Tibial nerve (tissue), 4 donors: ENCODE measurements around the gene MRPS16. TPM values are rescaled to one million over a fixed set of nuclear protein-coding genes. Genes with fewer than 3 reads are reported as not detected.

Source experiments
- DNase-seq, 2 donors: peaks; one replicate each; pipeline ENCODE4 v3.0.0-alpha.2; 2019; ENCODE audit warnings: low spot score in 2 of 2
- H3K27ac ChIP-seq, 4 donors: fragments of 200-600 bp; sonication (generic) in 3 of 4; one replicate each; pipeline ENCODE4 v1.5.1; 2017 to 2019; ENCODE audit warnings: mild to moderate bottlenecking in 1 of 4
- H3K27me3 ChIP-seq, 2 donors: fragments of 200-600 bp; sonication (generic) in 1 of 2; one replicate each; pipeline versions ENCODE4 v1.5.1 to v1.6.0; 2017 to 2019
- H3K36me3 ChIP-seq, 3 donors: fragments of 200-600 bp; sonication (generic); one replicate each; pipeline ENCODE4 v1.5.1; 2018 to 2019
- H3K4me1 ChIP-seq, 4 donors: fragments of 200-600 bp; sonication (generic) in 3 of 4; one replicate each; pipeline ENCODE4 v1.5.1; 2017 to 2019
- H3K4me3 ChIP-seq, 4 donors: fragments of 200-600 bp; sonication (generic) in 3 of 4; one replicate each; pipeline ENCODE4 v1.5.1; 2017 to 2019; ENCODE audit warnings: mild to moderate bottlenecking in 1 of 4, moderate library complexity in 1 of 4
- H3K9me3 ChIP-seq, 4 donors: fragments of 200-600 bp; sonication (generic) in 3 of 4; one replicate each; pipeline ENCODE4 v1.5.1; 2017 to 2019
- EP300 ChIP-seq, 2 donors: sonication (generic); formaldehyde crosslinking; IDR thresholded peaks; one replicate each; pipeline ENCODE4 v1.6.1; 2017; ENCODE audit warnings: antibody characterized with exemption in 2 of 2, mild to moderate bottlenecking in 1 of 2
- POLR2A ChIP-seq, 2 donors: fragments of 450-650 bp; IDR thresholded peaks; one replicate each; pipeline ENCODE4 v1.6.1; 2017; ENCODE audit warnings: antibody characterized with exemption in 2 of 2, mild to moderate bottlenecking in 2 of 2, moderate library complexity in 2 of 2
- WGBS, 2 donors: methylation state at CpG; one replicate each; pipeline ENCODE4 v1.1.5; 2018; 5-methylcytosine and 5-hydroxymethylcytosine counted together
- total RNA-seq, 4 donors: library from RNA; depleted of rRNA; stranded (reverse); fragments of >200 nt; gene quantifications; one replicate each; pipeline ENCODE4 v1.1.0, GENCODE V29; 2016
- TF ChIP-seq, protein P1 (sequence below), 5 experiments: fragments of 200-600 bp in 3 of 5; fragments of 450-650 bp in 2 of 5; sonication (generic) in 3 of 5; IDR thresholded peaks; one replicate each; pipeline ENCODE4 v1.5.1; 2016 to 2019; ENCODE audit warnings: antibody characterized with exemption in 5 of 5, mild to moderate bottlenecking in 3 of 5, moderate library complexity in 2 of 5

The MRPS16 gene
- total RNA-seq, 4 donors from 2014 or later, result 32.0 to 34.7 (median 34.2) TPM

DNA sequence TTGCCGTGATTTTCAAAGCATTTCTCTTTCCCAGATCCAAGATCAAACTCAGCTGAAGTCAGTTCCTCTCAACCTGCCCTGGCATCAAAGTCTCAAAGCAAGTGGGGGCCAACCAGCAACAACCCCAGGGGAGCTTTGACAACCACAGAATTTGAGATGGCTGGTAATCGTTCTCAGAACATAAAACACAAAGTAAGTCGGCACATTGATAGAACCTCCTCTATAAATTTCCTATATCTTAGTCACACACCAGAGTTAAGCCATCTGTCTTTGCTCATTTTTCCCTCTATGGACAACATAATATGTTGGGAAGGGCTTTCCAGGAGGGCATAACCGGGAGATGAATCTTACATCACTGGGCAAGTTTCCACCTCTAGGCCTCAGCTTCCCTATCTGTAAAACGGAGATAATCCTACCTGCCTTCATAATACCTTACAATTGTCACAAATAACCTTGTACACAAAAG lies 4.2 kb downstream of the MRPS16 start:
- Histone ChIP-seq H3K4me3 (no peak overlapping the region), H3K9me3 (no peaks in the 10 kb centered on the region), H3K27me3 (no peaks in the 10 kb centered on the region), H3K36me3 (peaks cover 0 to 42% (median 0%) of the 10 kb centered on the region in 3 donors), H3K4me1 (peaks cover 8 to 65% (median 22%) of the 10 kb centered on the region in 4 donors), H3K27ac (peak overlapping the region in 2 of 4 donors; percentile 81 to 86)
- 75 to 81% methylated on average over 5 of the region's 5 CpGs for WGBS, 2 donors
- DNase-seq, result no peak
- TF ChIP-seq POLR2A (IDR thresholded peaks at IDR 0.05) (no peak), EP300 (IDR thresholded peaks at IDR 0.05) (no peak)
- TF ChIP-seq, protein P1, sequence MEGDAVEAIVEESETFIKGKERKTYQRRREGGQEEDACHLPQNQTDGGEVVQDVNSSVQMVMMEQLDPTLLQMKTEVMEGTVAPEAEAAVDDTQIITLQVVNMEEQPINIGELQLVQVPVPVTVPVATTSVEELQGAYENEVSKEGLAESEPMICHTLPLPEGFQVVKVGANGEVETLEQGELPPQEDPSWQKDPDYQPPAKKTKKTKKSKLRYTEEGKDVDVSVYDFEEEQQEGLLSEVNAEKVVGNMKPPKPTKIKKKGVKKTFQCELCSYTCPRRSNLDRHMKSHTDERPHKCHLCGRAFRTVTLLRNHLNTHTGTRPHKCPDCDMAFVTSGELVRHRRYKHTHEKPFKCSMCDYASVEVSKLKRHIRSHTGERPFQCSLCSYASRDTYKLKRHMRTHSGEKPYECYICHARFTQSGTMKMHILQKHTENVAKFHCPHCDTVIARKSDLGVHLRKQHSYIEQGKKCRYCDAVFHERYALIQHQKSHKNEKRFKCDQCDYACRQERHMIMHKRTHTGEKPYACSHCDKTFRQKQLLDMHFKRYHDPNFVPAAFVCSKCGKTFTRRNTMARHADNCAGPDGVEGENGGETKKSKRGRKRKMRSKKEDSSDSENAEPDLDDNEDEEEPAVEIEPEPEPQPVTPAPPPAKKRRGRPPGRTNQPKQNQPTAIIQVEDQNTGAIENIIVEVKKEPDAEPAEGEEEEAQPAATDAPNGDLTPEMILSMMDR (IDR thresholded peaks at IDR 0.05), result no peak

DNA sequence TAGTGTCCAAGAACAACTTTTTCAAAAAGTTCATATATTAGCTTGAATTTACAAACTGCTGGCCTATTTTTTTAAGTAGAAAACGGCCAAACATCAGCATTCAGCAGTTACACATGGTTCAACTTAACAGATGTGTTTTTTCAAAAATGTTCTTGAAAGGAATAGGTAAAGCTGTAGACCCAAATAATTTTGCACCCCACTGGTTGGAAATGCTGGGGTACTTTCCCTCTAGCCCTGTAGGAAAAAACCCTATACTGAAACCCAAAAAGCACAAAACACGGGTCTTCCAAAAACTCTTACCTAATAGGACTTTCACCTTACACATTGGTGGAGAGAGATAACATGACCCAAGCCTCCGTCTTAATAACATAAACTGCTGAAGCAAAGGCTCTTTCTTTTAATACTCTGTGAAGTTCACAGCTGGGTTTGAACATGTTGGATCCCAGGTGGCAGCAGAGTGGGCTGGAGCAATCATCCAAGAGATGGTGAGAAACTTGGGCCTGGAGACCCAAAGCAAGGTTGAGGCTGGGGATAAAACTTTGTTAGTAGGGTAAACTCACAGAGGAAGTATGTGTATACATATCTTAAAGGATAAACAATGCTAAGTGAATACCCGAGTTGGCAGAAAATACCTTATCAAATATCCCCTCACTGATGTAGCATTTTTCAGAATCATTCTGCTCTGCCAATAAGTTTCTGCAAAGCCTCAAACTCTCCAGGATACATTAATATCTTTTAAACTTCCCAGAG lies 4.8 kb downstream of the MRPS16 start:
- peaks cover 8 to 61% (median 21%) of the 10 kb centered on the region in 4 donors for H3K4me1 ChIP-seq
- peak overlapping the region; percentile 84 to 96 (median 84) for H3K4me3 ChIP-seq
- H3K27me3 ChIP-seq, result no peaks in the 10 kb centered on the region
- TF ChIP-seq EP300 (IDR thresholded peaks at IDR 0.05) (no peak), POLR2A (IDR thresholded peaks at IDR 0.05) (no peak)
- TF ChIP-seq, protein P1 (IDR thresholded peaks at IDR 0.05), result no peak
- 43% methylated on average over 4 of the region's 4 CpGs for WGBS, 2 donors
- peaks cover 0 to 48% (median 0%) of the 10 kb centered on the region in 3 donors for H3K36me3 ChIP-seq
- peak overlapping the region; percentile 61 to 86 (median 83) for H3K27ac ChIP-seq
- no peak for DNase-seq
- no peaks in the 10 kb centered on the region for H3K9me3 ChIP-seq

DNA sequence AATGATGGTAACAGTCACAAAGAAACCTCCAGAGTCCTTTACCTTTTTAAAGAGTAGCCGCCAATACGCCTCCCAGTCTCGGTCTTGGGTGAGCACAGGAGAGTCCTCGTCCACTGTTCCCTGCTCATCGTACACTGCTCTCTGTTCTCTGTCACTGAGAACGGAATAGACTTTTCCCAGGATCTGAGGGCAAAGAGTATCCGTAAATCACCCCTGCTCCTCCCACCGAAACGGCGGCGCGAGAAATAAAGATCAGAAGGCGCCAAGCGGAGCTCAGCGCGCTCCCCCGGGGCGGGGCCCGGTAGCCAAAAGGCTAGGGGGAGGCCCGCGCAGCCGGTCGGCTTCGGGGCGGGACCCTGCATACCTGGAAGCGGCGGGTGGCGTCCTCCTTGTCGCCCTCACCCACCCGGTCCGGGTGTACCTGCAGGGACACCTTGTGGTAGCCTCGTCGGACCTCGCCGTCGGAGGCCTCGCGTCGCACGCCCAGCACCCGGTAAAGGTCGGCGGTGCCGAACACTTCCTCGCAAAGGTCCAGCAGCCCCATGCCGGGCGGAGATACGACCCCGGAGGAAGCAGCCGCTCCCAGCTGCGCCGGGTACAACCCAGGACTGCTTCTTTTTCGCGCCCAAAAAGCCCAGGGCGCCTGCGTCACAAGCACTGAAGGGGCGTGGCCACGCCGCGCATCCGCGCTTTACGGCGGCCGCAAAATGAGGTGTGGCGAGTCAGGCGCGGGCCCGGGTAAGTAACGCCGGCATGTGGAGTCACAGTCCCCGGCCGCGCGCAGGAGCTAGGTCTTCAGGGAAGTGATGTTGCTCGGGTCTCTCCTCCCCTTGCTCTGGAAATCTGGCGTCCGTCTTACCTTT lies 5.6 kb downstream of the MRPS16 start, which contains the start of gene DNAJC9:
TSS of gene DNAJC9 (minus strand) at position 610 of the 863 bp plus-strand sequence. CDS start at position 544, 66 bp downstream.
- H3K36me3 ChIP-seq, result peaks cover 0 to 55% (median 0%) of the 10 kb centered on the region in 3 donors
- peak within 1 kb of the TSS; percentile 84 to 96 (median 84) for H3K4me3 ChIP-seq
- 0% methylated on average over 37 to 71 of the region's 78 CpGs for WGBS, 2 donors
- H3K9me3 ChIP-seq, result no peaks in the 10 kb centered on the region
- no peaks in the 10 kb centered on the region for H3K27me3 ChIP-seq
- H3K4me1 ChIP-seq, result peaks cover 8 to 59% (median 21%) of the 10 kb centered on the region in 4 donors
- TF ChIP-seq EP300 (IDR thresholded peaks at IDR 0.05), result peak; percentile 88 to 97
- TF ChIP-seq, protein P1 (IDR thresholded peaks at IDR 0.05), result peak in 1 of 5 experiments; percentile 19
- TF ChIP-seq POLR2A (IDR thresholded peaks at IDR 0.05), result peak; percentile 51 to 74
- H3K27ac ChIP-seq, result peak within 1 kb of the TSS; percentile 61 to 86 (median 83)
- DNase-seq, result peak; percentile 96 to 99

DNA sequence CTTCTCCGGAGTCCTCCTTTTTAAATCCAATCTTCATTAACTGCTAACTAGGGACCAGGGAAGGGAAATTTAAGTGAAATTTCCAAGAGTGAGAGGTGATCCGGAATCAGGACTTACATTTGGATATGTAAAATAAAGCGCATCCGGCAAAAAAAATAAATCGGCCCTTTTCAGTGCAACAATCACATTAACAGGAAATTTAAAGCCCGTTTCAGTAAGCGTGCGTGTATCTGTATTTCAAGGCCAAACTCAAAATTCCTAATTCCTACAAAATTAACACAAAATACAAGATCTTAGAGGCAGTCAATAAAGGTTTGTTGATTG lies 6.2 kb downstream of the MRPS16 start:
- TF ChIP-seq POLR2A (IDR thresholded peaks at IDR 0.05), result no peak
- TF ChIP-seq EP300 (IDR thresholded peaks at IDR 0.05), result no peak
- TF ChIP-seq, protein P1 (IDR thresholded peaks at IDR 0.05), result no peak
- peak overlapping the region; percentile 84 to 96 (median 84) for H3K4me3 ChIP-seq
- DNase-seq, result no peak
- H3K27me3 ChIP-seq, result no peaks in the 10 kb centered on the region
- H3K9me3 ChIP-seq, result no peaks in the 10 kb centered on the region
- WGBS, 2 donors, result 1 to 3% methylated on average over 8 of the region's 8 CpGs
- peak overlapping the region in 3 of 4 donors; percentile 81 to 86 (median 85) for H3K27ac ChIP-seq
- peaks cover 5 to 54% (median 16%) of the 10 kb centered on the region in 4 donors for H3K4me1 ChIP-seq
- H3K36me3 ChIP-seq, result peaks cover 0 to 56% (median 0%) of the 10 kb centered on the region in 3 donors
